SK-N-DZ (cell line): ENCODE data around the gene GORASP1.

Source experiments
- DNase-seq: peaks from one replicate; pipeline ENCODE4 v3.0.0-alpha.2; 2015; ENCODE audit warnings: low spot score

Gene GORASP1

DNA sequence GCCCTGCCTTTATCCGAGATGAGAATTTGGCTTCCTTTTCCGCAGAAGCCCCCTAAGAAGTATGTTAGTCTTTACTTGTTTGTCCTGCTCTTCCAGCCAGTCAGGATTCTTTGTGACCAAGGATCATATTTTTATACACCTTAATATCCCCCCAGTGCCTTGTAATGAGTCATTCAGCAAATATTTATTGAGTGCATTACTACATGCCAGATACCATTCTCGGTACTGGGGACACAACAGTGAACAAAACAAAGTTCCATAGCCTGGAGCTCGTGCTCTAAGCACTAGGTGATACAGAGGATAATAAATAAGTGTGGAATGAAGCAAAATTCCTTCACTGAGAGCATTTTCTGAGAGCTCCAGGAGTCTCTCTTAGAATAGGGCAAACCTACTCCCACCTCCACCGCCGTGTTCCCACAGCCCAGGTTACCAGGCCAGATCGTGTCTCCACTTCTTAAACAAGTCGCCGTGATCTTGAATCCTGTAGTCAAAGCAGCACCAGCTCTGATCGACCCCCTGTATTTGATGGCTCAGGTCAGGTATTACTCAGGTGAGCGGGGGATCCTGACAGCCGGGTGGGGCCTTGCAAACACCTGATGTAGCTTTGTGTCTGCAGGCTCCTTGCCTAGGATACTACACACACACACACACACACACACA, 18.5 kb upstream of the GORASP1 start:
- DNase-seq: no peak

GRCh38 chr3:39124876-39125840, 17.7 kb upstream of the GORASP1 start:
- no peak for DNase-seq

DNA sequence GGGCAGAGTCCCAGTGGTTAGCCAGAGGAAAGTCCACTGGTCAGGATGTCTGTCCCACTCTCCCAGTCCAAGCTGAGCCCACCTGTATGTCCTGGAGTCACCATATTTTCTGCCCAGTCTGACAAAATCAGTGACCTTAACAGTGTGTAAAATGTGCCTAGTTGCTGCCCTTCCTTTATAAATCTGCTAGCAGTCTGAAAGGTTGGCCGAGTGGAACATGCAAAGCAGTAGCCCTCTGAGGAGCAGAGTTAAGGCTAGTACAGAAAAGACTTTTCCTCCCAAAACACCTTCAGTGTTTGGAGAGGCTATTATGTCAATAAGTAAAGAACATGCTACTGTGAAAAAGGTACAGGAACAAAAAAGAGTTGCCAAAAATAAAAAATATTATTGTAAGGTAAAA, 15.4 kb upstream of the GORASP1 start:
- no peak for DNase-seq

- no peak for DNase-seq
Observed at GRCh38 chr3:39121621-39122020, 14.2 kb upstream of the GORASP1 start.

DNA sequence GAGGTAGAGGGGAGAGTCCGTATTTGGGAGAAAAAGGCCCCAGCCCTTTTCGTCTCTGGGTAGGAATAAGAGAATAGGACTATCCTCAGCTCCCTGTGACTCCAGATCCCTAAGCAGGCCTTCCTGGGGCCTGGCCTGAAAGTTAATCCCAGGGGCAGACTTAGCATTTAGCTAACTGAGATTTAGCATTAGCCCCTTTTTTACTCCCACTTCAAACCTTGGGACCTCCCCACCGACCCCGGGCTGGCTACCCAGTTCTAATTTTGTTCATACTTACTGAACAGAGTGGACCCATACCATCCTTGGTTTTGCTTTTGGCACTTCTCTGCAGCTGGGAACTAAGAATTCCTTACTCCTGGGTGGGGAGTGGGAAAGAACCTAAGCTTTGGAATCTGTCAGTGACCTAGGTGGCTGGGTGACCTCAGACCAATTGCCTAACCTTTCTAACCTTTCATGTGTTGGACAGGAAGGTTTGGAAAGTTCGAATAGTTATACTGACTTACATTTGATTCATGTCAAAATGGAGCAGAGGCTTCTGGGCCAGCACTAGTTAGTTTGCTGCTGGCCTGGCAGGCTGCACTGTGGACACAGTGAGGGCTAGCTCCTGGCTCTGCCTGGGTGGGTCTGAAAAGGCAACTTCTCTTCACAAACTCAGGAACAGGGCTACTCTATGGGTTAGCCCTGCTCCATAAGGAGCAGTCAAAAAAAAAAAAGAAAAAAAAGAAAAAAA, 11.7 kb upstream of the GORASP1 start:
- DNase-seq: no peak

GRCh38 chr3:39118079-39118478, 10.7 kb upstream of the GORASP1 start:
- DNase-seq: no peak

GRCh38 chr3:39115870-39116269, 8.4 kb upstream of the GORASP1 start:
- DNase-seq: no peak

DNA sequence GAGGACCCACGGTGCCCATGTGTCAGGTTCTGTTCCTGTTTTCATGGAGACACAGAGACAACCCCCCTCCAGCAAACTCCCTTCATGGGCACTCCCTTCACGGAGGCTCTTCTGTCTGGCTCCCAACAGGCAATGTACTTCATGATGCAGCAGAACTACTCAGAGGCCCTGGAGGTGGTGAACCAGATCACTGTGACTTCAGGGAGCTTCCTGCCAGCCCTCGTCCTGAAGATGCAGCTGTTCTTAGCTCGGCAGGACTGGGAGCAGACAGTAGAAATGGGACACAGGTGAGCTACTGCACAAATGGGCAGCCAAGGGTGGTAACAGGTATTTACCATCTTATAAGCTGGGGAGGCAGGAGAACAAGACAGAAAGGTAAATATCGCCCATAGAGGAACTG, 7.0 kb upstream of the GORASP1 start:
- no peak for DNase-seq

GRCh38 chr3:39113291-39113690, 5.9 kb upstream of the GORASP1 start:
- DNase-seq: no peak

- DNase-seq: no peak
Observed at GRCh38 chr3:39112535-39112934, 5.1 kb upstream of the GORASP1 start.

- DNase-seq: no peak
Observed at GRCh38 chr3:39112113-39112512, 4.7 kb upstream of the GORASP1 start.

- DNase-seq: no peak
Observed at GRCh38 chr3:39110041-39110639, 2.7 kb upstream of the GORASP1 start.

- DNase-seq: no peak
Observed at GRCh38 chr3:39109086-39109485, 1.7 kb upstream of the GORASP1 start.

- DNase-seq: no peak
Observed at GRCh38 chr3:39108200-39108710, 828 bp upstream of the GORASP1 start.

DNA sequence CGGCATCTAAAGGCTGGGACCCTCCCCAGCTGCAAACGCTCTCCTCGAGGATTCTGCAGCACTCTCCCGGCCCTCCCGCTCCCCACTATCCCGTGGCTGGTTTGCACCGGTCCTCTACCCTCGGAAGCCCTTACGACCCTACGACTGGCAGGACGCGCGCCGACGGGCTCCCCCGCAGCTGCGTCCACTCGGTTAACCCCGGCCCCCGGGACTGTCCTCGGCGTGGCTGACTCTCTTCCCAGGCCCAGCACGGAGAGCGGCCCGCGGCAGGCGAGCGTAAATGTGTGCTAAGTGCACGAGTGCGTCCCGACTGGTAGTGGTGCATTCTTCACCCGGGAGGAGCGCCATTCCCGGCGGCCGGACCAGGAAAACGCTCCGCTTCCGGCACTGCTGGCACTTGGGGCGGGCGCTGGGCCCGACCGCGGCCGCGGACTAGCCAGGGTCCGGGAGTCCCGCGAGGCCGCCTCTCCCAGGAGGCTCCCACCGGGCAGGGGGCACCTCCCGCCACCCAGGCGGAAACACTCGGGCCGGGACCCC, 508 bp downstream of the GORASP1 start:
- no peak for DNase-seq

- no peak for DNase-seq
Observed at GRCh38 chr3:39106281-39106811, 1.1 kb downstream of the GORASP1 start.

DNA sequence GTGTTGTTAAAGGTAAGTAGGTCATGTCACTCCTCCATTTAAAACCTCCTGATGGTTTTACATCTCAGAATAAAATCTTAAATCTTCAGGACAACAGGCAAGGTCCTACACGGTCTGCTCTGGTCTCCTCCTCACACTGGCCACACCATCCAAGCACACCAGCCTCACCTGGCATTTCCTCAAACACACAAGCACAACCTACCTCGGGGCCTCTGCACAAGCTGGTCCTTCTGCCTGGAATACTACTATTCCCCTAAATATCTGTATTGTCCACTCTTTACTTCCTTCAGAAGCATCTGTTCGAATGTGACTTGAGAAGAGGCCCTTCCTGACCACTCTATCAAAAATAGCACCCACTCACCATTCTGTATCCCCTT, 1.8 kb downstream of the GORASP1 start:
- DNase-seq: no peak

DNA sequence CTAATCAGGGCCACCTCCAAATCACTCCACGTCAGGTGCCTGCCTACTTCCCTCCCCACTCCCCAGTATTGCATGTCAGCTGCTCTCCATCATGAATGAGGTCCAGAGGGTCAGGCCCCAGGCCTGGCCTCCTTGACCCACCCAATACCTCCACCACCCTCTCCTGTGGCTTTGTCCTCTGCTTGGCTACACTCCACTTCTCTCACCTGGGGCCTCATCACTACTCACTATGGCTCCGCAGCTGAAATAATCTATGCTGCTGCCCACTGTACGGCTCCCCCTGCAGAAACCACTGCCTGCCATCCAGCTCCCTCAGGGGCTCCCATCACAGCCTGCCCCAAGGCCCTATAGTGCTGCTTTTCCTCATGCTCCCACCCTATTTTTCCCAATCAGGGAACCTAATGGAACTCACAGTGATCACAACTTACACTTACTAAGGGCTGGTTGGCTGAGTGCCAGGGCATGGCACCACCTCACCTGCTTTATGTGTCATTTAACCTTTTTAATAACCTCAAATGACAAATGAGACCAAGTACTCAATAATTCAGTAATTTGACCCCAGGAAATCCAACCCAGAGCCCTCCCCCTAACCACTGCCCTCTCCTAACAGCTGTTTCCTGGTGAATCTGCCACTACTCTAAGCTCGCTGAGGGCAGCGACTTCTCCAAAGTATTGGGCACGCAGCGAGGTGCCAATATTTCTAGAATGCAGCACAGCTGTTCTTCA, 2.3 kb downstream of the GORASP1 start:
- DNase-seq: no peak

DNA sequence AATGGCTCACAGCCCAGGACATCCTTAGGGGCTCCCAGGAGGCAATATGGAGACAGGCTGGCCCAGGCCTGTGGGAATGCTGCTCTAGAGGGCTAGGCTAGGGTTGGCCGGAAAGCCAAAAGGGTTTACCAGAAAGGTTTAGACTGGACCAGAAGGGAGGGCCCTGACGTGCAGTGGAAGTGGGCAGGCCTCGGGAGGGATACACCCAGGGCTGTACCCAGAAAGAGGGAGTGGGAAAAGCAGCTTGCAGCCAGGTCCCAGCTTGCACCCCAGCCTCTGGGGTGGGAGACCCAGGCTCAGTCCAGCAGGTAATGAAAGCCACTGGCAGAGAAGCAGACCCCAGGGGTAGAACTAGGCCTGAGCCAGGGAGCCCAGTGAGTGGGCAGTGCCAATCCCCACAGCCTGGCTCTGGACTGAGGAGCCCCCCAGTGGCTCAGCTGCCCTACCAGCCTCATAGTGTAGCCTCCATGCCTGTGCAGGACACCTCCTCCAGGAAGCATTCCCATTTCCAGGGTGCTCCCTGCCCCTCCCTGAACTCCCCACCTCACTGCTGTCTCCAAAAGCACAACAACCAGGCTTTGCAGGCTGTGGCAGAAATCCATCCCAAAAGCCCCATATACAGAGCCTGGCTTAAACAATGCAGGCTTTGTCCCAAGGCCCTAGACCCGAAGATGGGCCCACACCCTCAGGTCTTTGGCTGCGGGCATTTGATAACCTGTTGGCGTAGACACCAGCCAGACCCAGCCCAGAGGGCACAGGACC, 3.5 kb downstream of the GORASP1 start:
- DNase-seq: no peak

DNA sequence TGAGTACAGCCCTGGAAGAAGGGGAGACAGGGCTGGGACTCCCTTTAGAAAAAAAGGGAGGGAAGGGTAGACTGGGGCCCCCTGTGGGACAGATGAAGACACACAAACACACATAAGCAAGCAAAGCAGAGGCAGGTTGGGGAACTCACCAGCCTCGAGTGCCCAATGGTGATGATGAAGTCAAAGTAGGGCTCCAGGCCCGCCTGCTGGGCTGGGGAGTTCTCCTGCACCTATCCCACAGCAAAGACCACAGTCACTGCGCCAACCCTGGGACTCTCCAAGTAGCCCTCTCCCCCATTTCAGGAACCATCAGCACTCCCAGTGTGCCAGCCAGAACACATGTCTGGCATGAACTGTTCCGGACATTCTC, 4.1 kb downstream of the GORASP1 start:
- DNase-seq: no peak
